ENCODE data around the gene FTCDNL1.

FTCDNL1 gene

GRCh38 chr2:199744260-199744659, 106.7 kb downstream of the FTCDNL1 start:
- FAIRE-seq (no peak), DNase-seq (ENCODE audit: insufficient read length, low spot score) (no peak)

GRCh38 chr2:199743415-199744120, 107.4 kb downstream of the FTCDNL1 start:
- DNase-seq (ENCODE audit: insufficient read length, low spot score) (no peak), FAIRE-seq (no peak)

GRCh38 chr2:199742884-199743283, 108.1 kb downstream of the FTCDNL1 start:
- no peak for FAIRE-seq
- DNase-seq (ENCODE audit: insufficient read length, low spot score), result no peak

GRCh38 chr2:199740111-199740428, 110.9 kb downstream of the FTCDNL1 start:
- FAIRE-seq (no peak), DNase-seq (ENCODE audit: insufficient read length, low spot score) (no peak)

GRCh38 chr2:199739413-199740110, 111.4 kb downstream of the FTCDNL1 start:
- FAIRE-seq, result no peak
- DNase-seq (ENCODE audit: insufficient read length, low spot score), result peak; percentile 27

GRCh38 chr2:199738727-199739412, 112.1 kb downstream of the FTCDNL1 start:
- FAIRE-seq (no peak), DNase-seq (ENCODE audit: insufficient read length, low spot score) (peak; percentile 52)

GRCh38 chr2:199734651-199735050, 116.3 kb downstream of the FTCDNL1 start:
- DNase-seq (ENCODE audit: insufficient read length, low spot score), result no peak
- no peak for FAIRE-seq

GRCh38 chr2:199734011-199734410, 117.0 kb downstream of the FTCDNL1 start:
- FAIRE-seq (no peak), DNase-seq (ENCODE audit: insufficient read length, low spot score) (no peak)

GRCh38 chr2:199727801-199728200, 123.2 kb downstream of the FTCDNL1 start:
- DNase-seq (ENCODE audit: insufficient read length, low spot score) (no peak), FAIRE-seq (no peak)

GRCh38 chr2:199727306-199727705, 123.7 kb downstream of the FTCDNL1 start:
- FAIRE-seq (no peak), DNase-seq (ENCODE audit: insufficient read length, low spot score) (no peak)

- DNase-seq (ENCODE audit: insufficient read length, low spot score) (no peak), FAIRE-seq (no peak)
Observed at GRCh38 chr2:199718074-199718473, 132.9 kb downstream of the FTCDNL1 start.

- DNase-seq (ENCODE audit: insufficient read length, low spot score) (no peak), FAIRE-seq (no peak)
Observed at GRCh38 chr2:199717587-199717907, 133.4 kb downstream of the FTCDNL1 start.

GRCh38 chr2:199716807-199717586, 134.0 kb downstream of the FTCDNL1 start:
- DNase-seq (ENCODE audit: insufficient read length, low spot score), result no peak
- FAIRE-seq, result no peak

GRCh38 chr2:199713746-199714145, 137.2 kb downstream of the FTCDNL1 start:
- DNase-seq (ENCODE audit: insufficient read length, low spot score) (no peak), FAIRE-seq (no peak)

GRCh38 chr2:199710551-199710950, 140.4 kb downstream of the FTCDNL1 start:
- no peak for DNase-seq (ENCODE audit: insufficient read length, low spot score)
- FAIRE-seq, result no peak

Measured in HTR-8/SVneo (cell line).